Measurements from ENCODE around the gene ADRA2C.

- TF ChIP-seq EZH2 (IDR thresholded peaks at IDR 0.05) (no peak), POLR2AphosphoS5 (IDR thresholded peaks at IDR 0.05; ENCODE audit: borderline replicate concordance, low read depth, low read length) (no peak)
Measured at GRCh38 chr4:3732076-3733028, 33.8 kb upstream of the ADRA2C start.
